ENCODE results near the gene PTPRE.

The PTPRE gene

GRCh38 chr10:128095027-128095752 lies 188.3 kb downstream of the PTPRE start:
- peak; percentile 33 for DNase-seq (ENCODE audit: low spot score)

- no peak for DNase-seq (ENCODE audit: low spot score)
Observed at GRCh38 chr10:128095753-128096469, 189.0 kb downstream of the PTPRE start.

GRCh38 chr10:128096486-128097199 lies 189.7 kb downstream of the PTPRE start:
- no peak for DNase-seq (ENCODE audit: low spot score)

- DNase-seq (ENCODE audit: low spot score), result no peak
Observed at GRCh38 chr10:128097783-128098182, 190.9 kb downstream of the PTPRE start.

GRCh38 chr10:128098631-128099030 lies 191.7 kb downstream of the PTPRE start:
- DNase-seq (ENCODE audit: low spot score), result no peak

GRCh38 chr10:128099901-128100300 lies 193.0 kb downstream of the PTPRE start:
- DNase-seq (ENCODE audit: low spot score), result no peak

- no peak for DNase-seq (ENCODE audit: low spot score)
Observed at GRCh38 chr10:128101901-128102300, 195.0 kb downstream of the PTPRE start.

GRCh38 chr10:128102480-128103228 lies 195.8 kb downstream of the PTPRE start:
- DNase-seq (ENCODE audit: low spot score), result no peak

GRCh38 chr10:128103229-128103714 lies 196.4 kb downstream of the PTPRE start:
- peak; percentile 43 for DNase-seq (ENCODE audit: low spot score)

- DNase-seq (ENCODE audit: low spot score), result no peak
Observed at GRCh38 chr10:128105383-128105782, 198.5 kb downstream of the PTPRE start.

- no peak for DNase-seq (ENCODE audit: low spot score)
Observed at GRCh38 chr10:128109707-128110106, 202.8 kb downstream of the PTPRE start.

GRCh38 chr10:128110339-128110738 lies 203.4 kb downstream of the PTPRE start:
- no peak for DNase-seq (ENCODE audit: low spot score)

- no peak for DNase-seq (ENCODE audit: low spot score)
Observed at GRCh38 chr10:128111696-128112095, 204.8 kb downstream of the PTPRE start.

- no peak for DNase-seq (ENCODE audit: low spot score)
Observed at GRCh38 chr10:128113026-128113425, 206.1 kb downstream of the PTPRE start.

- DNase-seq (ENCODE audit: low spot score), result no peak
Observed at GRCh38 chr10:128114901-128115300, 208.0 kb downstream of the PTPRE start.

GRCh38 chr10:128115356-128115755 lies 208.5 kb downstream of the PTPRE start:
- no peak for DNase-seq (ENCODE audit: low spot score)

GRCh38 chr10:128116187-128116586 lies 209.3 kb downstream of the PTPRE start:
- no peak for DNase-seq (ENCODE audit: low spot score)

- DNase-seq (ENCODE audit: low spot score), result no peak
Observed at GRCh38 chr10:128116851-128117615, 210.1 kb downstream of the PTPRE start.

GRCh38 chr10:128121750-128122412 lies 215.0 kb downstream of the PTPRE start:
- DNase-seq (ENCODE audit: low spot score), result no peak

GRCh38 chr10:128122931-128123330 lies 216.0 kb downstream of the PTPRE start:
- DNase-seq (ENCODE audit: low spot score), result no peak

- DNase-seq (ENCODE audit: low spot score), result no peak
Observed at GRCh38 chr10:128123846-128124245, 216.9 kb downstream of the PTPRE start.
